Stimulated activated CD4-positive, alpha-beta T cell treated with anti-CD3 and anti-CD28 coated beads, Interleukin-4, amount 100 ng/mL, for 24 hours (primary cell): Measurements from ENCODE around the gene HNRNPA2B1.
"Not testable (repeated sequence)": the region's sequence is repeated elsewhere in the genome, so short reads cannot be mapped to it uniquely, and the experiment has no call there.

Experiments used
- DNase-seq: peaks from one replicate; pipeline ENCODE4 v3.0.0-alpha.2; 2020

HNRNPA2B1 gene

GRCh38 chr7:26197153-26198115 lies 3.1 kb downstream of the HNRNPA2B1 start:
- no peak for DNase-seq

GRCh38 chr7:26195867-26196657 lies 4.5 kb downstream of the HNRNPA2B1 start:
- DNase-seq: no peak

GRCh38 chr7:26195182-26195581 lies 5.4 kb downstream of the HNRNPA2B1 start:
- DNase-seq: no peak

GRCh38 chr7:26194764-26195163 lies 5.8 kb downstream of the HNRNPA2B1 start:
- DNase-seq: not testable (repeated sequence)

- DNase-seq: no peak
These were observed 6.9 kb downstream of the HNRNPA2B1 start for GRCh38 chr7:26193432-26194207.

GRCh38 chr7:26192485-26193087 lies 8.0 kb downstream of the HNRNPA2B1 start:
- DNase-seq: no peak

- no peak for DNase-seq
These were observed 8.5 kb downstream of the HNRNPA2B1 start for GRCh38 chr7:26191974-26192479.

GRCh38 chr7:26191233-26191973 lies 9.1 kb downstream of the HNRNPA2B1 start:
- no peak for DNase-seq

- no peak for DNase-seq
These were observed 10.1 kb downstream of the HNRNPA2B1 start for GRCh38 chr7:26190417-26190869.

- DNase-seq: no peak
These were observed 10.8 kb downstream of the HNRNPA2B1 start for GRCh38 chr7:26189697-26190096.

GRCh38 chr7:26188957-26189541 lies 11.5 kb downstream of the HNRNPA2B1 start:
- DNase-seq: no peak

GRCh38 chr7:26188206-26188956 lies 12.2 kb downstream of the HNRNPA2B1 start:
- no peak for DNase-seq

GRCh38 chr7:26187380-26188205 lies 13.0 kb downstream of the HNRNPA2B1 start:
- DNase-seq: no peak

GRCh38 chr7:26186364-26187311 lies 13.9 kb downstream of the HNRNPA2B1 start:
- DNase-seq: no peak

GRCh38 chr7:26185844-26186180 lies 14.7 kb downstream of the HNRNPA2B1 start:
- DNase-seq: no peak

GRCh38 chr7:26185131-26185843 lies 15.3 kb downstream of the HNRNPA2B1 start:
- DNase-seq: no peak

GRCh38 chr7:26184281-26185101 lies 16.1 kb downstream of the HNRNPA2B1 start:
- not testable (repeated sequence) for DNase-seq
